Measurements from ENCODE around the gene NUDT8.
"Not testable (repeated sequence)": the region's sequence is repeated elsewhere in the genome, so short reads cannot be mapped to it uniquely, and the experiment has no call there.

- not testable (repeated sequence) for TF ChIP-seq CTCF (optimal IDR thresholded peaks at IDR 0.05 in 1 of 3, IDR thresholded peaks at IDR 0.05 in 1 of 3, conservative IDR thresholded peaks at IDR 0.05 in 1 of 3; ENCODE audit: extremely low read depth in 1 of 3, insufficient read depth in 2 of 3, low read length in 3 of 3); EZH2 (IDR thresholded peaks at IDR 0.05; ENCODE audit: low read length)
These were observed 10.7 kb downstream of the NUDT8 start for GRCh38 chr11:67618901-67619659.
